ENCODE data around the gene SNPH.

Gene SNPH

DNA sequence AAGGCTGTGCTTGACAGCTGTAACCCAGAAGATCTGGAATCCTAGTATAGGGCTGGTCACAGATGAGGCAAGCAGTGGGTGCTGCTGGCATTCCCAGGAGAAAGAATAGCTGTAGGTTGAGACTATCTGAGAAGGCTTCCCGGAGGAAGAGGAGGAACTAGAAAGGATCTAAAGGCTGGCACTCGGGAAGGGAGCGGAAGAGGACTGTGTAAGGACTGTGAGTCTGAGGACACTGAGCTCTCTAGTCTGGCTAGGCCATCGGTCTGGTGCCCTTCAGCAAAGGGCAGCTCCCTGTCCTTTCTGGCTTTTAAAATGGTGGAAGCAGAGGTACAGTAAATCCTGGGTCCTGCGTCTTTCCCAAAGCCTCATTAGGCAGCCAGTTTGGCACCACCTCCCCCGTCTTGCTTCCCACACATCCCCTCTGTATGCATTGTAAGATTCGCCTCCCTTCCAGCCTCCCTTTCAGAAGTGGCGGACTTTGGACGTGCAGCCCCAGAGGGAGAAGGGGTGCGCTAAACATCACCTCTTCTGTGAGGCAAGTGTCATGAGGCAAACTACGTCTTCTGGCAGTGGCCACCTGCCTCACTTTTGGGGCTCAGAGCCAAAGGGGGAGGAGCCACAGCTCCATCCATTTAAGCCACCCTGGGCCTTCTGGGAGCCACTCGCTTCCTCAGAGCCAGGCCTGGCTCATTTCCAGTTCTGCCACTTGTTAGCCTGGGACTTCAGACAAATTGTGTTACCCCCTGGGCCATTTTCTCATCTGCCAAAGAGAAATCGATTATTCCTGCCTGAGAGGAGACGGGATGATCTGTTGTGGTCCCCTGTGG is 8.6 kb downstream of the SNPH start:
- TF ChIP-seq, protein P1, sequence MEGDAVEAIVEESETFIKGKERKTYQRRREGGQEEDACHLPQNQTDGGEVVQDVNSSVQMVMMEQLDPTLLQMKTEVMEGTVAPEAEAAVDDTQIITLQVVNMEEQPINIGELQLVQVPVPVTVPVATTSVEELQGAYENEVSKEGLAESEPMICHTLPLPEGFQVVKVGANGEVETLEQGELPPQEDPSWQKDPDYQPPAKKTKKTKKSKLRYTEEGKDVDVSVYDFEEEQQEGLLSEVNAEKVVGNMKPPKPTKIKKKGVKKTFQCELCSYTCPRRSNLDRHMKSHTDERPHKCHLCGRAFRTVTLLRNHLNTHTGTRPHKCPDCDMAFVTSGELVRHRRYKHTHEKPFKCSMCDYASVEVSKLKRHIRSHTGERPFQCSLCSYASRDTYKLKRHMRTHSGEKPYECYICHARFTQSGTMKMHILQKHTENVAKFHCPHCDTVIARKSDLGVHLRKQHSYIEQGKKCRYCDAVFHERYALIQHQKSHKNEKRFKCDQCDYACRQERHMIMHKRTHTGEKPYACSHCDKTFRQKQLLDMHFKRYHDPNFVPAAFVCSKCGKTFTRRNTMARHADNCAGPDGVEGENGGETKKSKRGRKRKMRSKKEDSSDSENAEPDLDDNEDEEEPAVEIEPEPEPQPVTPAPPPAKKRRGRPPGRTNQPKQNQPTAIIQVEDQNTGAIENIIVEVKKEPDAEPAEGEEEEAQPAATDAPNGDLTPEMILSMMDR (IDR thresholded peaks at IDR 0.05; ENCODE audit: insufficient read depth, low read depth, low read length, missing control alignments): no peak
- no peak for DNase-seq (ENCODE audit: low read depth)

DNA sequence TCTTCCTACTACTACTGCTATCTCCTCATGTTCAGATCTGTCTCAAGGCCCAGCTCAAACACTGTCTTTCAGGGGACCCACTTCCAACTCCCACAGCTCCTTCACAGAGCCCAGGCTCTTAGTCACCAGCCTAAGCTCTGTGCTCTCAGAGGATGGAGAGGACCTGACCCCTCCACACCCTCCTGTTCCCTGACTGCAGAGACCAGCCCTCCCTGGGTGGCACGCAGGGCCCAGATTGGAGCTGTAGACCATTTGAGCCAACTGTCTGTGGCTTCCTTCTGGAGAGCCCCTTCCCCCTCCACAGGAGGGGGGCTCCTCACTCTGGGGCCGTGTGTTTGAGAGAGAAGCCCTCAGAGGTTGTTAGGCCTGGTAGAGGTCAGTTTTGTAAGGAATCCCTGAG is 9.8 kb downstream of the SNPH start:
- TF ChIP-seq, protein P1 (IDR thresholded peaks at IDR 0.05; ENCODE audit: insufficient read depth, low read depth, low read length, missing control alignments): no peak
- no peak for DNase-seq (ENCODE audit: low read depth)
- H3K4me3 ChIP-seq (ENCODE audit: low read depth, low read length): no peak overlapping the region

More for the DNA sequence above, 8.6 kb downstream of the SNPH start:
- H3K4me3 ChIP-seq (ENCODE audit: low read depth, low read length): no peak overlapping the region

DNA sequence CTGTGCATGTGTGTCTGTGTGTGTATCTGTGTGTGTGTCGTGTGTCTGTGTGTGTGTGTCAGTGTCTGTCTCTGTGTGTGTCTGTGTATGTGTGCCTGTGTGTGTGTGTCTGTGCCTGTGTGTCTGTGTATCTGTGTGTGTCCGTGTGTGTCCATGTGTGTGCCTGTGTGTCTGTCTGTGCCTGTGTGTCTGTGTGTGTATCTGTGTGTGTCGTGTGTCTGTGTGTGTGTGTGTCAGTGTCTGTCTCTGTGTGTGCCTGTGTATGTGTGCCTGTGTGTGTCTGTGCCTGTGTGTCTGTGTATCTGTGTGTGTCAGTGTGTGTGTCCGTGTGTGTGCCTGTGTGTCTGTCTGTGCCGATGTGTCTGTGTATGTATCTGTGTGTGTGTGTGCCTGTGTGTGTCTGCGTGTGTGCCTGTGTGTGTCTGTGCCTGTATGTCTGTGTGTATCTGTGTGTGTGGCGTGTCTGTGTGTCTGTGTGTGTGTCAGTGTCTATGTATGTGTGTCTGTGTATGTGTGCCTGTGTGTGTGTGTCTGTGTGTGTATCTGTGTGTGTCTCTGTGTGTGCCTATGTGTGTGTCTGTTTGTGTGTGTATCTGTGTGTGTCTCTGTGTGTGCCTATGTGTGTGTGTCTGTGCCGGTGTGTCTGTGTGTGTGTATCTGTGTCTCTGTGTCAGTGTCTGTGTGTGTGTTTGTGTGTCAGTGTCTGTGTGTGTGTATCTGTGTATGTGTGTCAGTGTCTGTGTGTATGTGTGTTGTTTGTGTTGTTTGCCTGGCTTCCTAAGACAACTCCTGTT is 11.6 kb downstream of the SNPH start:
- TF ChIP-seq, protein P1 (IDR thresholded peaks at IDR 0.05; ENCODE audit: insufficient read depth, low read depth, low read length, missing control alignments): no peak
- no peak for DNase-seq (ENCODE audit: low read depth)
- no peak overlapping the region for H3K4me3 ChIP-seq (ENCODE audit: low read depth, low read length)

DNA sequence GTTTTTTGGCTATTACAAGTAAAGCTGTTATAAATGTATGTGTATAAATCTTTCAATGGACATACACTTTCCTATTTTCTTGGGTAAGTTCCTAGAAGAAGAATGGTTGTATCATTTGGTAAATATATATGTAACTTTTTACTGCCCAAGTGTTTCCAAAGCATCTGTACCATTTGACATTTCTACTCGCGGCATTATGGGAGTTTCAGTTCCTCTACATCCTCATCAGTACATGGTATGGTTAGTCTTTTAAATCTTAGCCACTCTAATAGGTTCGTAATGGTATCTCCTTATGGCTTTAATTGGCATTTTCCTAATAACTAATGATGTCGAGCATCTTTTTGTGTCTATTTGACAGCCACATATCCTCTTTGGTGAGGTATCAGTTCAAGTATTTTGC is 12.9 kb downstream of the SNPH start:
- TF ChIP-seq, protein P1 (IDR thresholded peaks at IDR 0.05; ENCODE audit: insufficient read depth, low read depth, low read length, missing control alignments): no peak
- DNase-seq (ENCODE audit: low read depth): no peak
- no peak overlapping the region for H3K4me3 ChIP-seq (ENCODE audit: low read depth, low read length)

DNA sequence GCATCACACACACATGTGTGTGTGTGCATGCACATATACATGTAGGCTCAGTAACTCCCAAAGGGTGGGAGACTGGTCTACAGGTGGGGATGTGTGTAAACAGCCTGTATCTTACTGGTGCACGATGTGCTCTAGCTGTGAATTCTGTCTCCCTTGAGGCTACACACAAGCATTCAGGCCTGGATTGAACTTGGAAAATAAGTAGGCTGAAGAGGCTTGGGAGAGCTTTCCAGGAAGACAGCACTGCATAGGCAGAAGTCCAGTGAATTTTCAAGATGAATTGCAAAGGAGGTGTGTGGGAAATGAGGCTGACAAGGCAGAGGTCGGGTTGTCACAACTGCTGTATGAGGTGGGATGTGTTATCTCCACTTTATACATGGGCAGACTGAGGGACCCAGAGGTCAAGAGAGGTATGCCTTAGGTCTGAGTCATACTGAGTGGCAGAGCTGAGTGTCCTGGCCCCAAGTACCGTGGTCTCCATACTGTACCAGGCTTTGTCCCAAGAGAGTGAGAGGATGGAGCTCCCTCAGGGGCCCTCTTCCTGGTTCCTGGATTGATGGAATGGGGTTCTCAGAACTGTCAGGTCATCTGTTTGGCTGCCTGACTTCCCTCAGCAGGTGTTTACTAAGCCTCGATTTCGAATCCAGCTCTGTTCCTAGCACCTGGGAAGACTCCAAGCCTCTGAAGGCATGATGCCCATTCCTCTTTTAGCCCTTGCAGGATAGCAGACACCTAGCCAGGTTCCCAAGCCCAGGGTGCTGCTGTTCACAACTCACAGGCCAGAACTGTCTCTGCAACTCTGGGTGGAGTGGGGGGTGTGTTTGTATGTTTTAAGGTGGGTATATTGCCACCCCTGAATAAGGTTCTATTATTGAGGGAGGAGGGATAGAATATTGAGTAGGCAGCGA is 14.4 kb downstream of the SNPH start:
- TF ChIP-seq, protein P1 (IDR thresholded peaks at IDR 0.05; ENCODE audit: insufficient read depth, low read depth, low read length, missing control alignments): no peak
- DNase-seq (ENCODE audit: low read depth): no peak

DNA sequence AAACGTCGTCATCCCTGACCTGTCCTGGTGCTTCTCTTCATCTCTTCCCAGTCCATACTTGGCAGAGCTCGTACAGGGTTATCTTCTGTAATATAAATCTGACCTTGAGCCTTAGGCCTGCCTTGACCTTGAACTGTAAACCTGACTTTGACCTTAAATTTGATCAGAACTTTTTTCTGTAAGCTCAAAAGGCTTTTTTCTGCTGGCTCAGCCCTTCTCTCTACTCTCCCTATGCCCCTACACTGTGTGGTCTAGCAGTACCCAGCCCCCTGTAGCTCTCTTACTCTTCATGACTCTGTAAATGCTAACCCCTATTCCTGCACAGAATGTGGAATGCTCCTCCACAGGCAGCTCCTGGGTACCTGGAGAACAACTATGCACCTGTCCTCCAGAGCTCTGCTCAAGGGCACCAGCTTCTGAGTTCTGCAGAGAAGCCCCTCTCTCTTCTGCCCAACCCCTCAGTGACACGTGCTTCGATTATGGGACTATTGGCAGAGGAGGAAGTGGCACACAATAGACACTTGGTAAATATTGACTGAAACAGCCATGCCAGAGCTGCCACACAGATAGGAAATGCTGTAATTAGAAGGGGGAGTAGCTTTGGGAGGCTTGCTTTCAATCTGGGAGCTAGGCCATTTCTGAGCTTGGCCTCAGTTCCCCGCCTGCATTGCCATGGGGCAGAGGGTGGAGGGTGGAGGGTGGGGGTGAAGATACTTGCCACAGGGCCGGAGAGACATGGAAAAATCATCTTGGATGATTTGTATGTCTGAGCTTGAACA is 15.4 kb downstream of the SNPH start:
- no peak overlapping the region for H3K4me3 ChIP-seq (ENCODE audit: low read depth, low read length)
- no peak for DNase-seq (ENCODE audit: low read depth)
- TF ChIP-seq, protein P1 (IDR thresholded peaks at IDR 0.05; ENCODE audit: insufficient read depth, low read depth, low read length, missing control alignments): no peak

More for the DNA sequence above, 14.4 kb downstream of the SNPH start:
- no peak overlapping the region for H3K4me3 ChIP-seq (ENCODE audit: low read depth, low read length)
